Stimulated activated CD4-positive, alpha-beta T cell treated with anti-CD3 and anti-CD28 coated beads, Interleukin-2, amount 100 ng/mL, for 48 hours (primary cell): ENCODE results near the gene SMAD3.

Experiments used
- DNase-seq, 2 donors: peaks; one replicate each; pipeline ENCODE4 v3.0.0-alpha.2; 2020

SMAD3 gene

GRCh38 chr15:67036775-67037555 is 28.4 kb upstream of the SMAD3 start:
- no peak for DNase-seq

DNA sequence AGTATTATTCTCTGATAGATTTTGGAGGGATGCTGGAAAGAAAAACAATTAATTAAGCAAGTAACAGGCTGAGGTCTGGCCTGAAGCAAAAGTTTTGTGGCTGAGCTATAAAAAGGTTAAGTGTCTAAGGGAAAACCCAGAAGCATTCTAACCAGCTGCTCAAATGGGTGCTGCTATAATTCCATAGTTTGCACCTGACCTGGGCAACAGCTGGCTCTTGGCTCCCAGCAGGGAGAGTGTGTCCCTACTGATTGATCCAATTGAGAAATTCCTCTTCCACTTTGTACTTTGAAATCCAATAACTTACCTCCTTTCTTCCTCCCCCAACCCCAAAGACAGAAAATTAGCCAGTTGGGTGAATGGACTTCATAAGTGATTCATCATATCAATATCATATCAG is 27.7 kb upstream of the SMAD3 start:
- DNase-seq: no peak

GRCh38 chr15:67038736-67039135 is 26.7 kb upstream of the SMAD3 start:
- no peak for DNase-seq

GRCh38 chr15:67039384-67040075 is 25.9 kb upstream of the SMAD3 start:
- DNase-seq: no peak

GRCh38 chr15:67040277-67040676 is 25.1 kb upstream of the SMAD3 start:
- DNase-seq: no peak

DNA sequence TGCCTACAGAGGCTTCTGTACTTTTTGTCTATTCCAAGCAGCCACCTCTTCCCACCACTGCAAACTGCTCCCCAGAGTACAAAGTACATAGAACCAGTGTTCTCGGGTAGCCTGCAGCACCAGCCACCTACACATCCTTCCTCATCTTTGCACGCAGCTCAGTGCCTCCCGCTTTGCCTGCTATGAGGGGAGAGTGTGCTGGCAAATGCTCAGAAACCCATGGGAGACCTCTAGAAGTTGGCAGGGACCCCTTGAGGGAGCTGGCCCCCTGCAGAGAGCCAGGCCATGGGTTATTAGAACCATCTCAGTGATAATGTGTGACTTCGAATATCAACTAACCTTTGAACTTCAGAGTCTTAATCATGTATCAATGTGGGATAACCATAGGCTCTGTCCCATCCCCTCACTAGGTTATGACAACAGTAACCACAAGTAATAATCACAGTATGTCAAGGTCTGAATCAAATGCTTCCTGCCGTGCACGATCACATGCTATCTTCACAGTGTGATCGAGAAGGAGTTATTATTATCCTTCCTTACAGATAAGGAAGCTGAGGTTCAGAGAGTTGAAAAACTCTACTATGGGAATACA is 22.8 kb upstream of the SMAD3 start:
- DNase-seq: no peak

DNA sequence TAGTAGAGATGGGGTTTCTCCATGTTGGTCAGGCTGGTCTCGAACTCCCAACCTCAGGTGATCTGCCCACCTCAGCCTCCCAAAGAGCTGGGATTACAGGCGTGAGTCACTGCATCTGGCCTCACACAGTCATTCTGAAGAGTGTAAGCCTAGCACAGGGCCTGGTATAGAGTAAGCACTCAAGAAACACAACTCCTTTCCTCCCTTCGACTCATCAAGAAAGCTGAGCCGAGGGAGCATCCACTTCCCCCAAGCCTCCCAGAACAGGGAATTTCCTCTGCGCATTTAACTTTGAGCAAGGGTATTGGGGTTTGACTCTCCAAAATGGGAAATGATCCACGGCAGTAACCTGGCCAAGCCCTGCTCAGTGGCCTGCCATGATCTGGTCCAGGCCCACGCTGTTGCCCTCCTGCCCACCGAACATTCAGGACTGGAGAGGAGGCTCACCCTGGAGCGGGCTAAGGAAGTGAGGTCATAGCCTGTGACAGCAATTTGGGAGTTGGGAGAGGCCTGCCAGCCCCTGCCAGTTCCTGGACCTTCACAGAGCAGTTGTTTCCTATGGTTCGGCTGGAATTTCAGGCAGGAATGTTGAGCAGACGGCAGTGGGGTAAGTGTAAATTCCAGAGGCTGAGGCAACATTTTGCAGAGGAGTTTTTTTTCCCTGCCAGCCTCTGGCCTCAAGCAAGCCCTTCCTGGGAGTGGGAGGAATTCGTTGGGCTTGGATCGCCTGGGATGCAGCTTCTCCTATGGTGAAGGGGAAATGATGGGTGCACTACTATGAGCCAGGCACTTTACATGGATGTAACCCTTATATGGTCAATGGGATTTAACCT is 21.2 kb upstream of the SMAD3 start:
- DNase-seq: no peak

DNA sequence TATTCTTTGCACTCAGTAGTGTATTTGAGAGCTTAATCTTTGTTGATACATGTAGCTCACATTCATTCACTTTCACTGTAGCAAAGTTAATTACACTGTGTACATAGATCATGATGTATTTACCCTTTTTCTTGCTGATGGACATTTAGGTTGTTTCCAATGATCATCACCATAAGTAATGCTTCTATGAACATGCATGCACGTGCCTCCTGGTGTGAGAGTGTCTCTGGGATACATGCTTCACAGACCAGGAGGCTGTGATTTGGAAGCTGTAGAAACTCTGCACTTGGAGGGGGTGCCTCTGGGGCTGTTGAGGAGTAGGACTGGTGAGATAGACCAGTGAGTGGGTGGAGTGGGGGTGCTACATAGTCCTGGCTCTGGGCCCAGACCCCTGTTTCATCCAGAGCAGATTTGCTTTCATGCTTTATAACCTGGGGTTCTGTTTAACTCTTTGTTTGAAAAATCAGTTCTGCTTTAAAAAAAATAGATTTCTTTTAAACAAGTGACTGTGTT is 18.2 kb upstream of the SMAD3 start:
- no peak for DNase-seq

- no peak for DNase-seq
These were observed 16.8 kb upstream of the SMAD3 start for GRCh38 chr15:67048281-67049279.

GRCh38 chr15:67049351-67050044 is 15.9 kb upstream of the SMAD3 start:
- DNase-seq: no peak

GRCh38 chr15:67050062-67050461 is 15.3 kb upstream of the SMAD3 start:
- no peak for DNase-seq

DNA sequence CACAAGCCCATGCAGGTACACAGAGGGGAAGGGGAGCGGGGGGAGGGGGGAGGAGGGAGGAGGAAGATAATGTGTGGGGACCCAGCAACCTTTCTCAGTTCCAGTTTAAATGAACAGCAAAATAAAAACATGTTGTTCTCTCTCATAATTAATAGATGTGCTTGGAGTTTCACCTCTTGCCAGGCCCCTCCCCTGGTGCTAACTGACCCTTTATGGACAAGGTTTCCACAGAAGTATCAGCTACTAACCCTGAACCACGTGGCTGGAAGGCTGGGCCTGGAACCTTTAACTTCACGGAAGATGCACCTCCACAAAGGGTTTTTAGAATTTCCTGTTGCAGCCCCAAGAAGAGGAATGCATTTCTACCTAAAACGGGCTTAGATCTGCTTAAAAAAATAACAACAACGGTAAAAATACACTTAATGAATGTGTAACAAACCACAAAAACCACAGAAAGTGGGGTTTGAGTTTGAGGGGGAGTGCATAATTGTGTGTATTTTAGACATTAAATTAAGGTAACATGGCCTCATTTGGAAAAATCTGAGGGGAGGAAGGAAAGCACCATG is 14.8 kb upstream of the SMAD3 start:
- DNase-seq: no peak

GRCh38 chr15:67051088-67052045 is 14.0 kb upstream of the SMAD3 start:
- no peak for DNase-seq

- DNase-seq: no peak
These were observed 10.7 kb upstream of the SMAD3 start for GRCh38 chr15:67054676-67055075.

DNA sequence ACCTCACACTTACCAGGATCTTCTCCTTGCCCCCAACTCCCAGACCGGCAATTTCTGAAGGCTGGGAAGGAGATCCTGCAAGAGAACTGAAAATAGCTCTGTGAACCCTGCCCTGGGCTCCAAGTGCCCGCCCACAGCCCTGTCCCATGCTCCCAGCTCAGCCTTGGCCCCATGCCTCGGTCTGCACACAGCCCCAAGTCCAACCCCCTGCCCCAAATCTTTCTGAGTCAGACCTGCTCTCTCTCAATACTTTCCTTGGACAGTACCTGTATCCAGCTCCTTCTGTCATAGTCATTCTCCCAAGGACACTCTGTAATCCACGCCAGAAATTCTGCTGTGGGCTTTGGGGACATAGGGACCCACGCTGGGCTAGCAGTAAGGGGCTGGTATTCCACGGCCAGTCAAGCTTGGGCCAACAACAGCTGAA is 6.3 kb upstream of the SMAD3 start:
- no peak for DNase-seq

DNA sequence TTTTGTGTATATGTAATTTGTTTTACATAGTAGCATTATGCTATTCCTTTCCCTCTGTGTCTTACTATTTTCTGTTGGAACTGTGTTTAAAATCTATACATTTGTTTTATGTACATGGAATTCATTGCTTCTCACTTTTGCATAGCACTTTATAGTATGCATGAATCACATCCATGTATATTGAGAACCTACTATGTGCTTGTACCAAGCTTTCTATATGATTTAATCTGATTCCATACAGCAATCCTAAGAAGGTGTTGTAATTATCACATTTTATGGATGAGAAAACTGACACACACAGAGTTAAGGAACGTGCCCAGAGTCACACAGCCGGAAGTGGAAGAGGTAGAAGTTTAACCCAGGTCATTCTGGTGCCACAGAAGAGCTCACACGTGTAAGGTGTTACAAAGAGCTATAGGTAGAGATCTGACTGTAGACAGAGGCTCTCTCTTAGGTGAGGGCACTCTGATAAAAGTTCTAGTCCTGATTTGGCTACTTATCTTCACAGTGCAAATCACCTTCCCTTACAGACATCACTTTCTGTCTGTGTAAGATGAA is 3.5 kb upstream of the SMAD3 start:
- DNase-seq: no peak

DNA sequence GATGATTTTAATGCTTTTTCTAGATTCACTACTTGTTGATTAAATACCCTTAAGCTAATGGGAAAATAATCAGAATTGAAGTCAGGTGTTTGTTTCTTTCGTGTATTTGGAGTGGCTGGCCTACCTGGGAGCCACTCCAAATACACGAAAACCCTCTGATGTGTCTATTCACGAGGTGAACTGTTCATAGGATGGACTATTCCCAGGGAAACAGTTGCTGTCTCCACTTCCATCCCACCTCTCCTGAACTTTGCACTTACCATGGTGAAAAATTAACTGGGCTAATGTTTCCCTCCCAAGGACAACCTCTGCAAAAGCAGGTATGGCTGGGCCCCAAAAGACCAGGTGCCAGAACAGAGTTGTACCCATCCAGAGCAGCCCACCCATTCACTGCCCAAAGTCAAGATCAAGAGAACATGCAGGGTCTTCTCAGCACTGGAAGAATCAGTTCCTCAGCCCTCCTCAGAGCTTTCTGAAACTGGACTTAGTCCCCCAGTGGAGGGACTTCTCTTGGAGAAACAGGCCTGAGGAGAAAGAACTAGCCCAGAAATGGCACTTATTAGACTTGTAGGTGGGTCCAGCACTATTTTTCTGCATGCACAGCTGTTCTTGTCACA is 2.9 kb upstream of the SMAD3 start:
- no peak for DNase-seq
